Calu3 (cell line): ENCODE results near the gene RAD51B. TPM values are rescaled to one million over a fixed set of nuclear protein-coding genes. Genes with fewer than 3 reads are reported as not detected.

Source experiments
- BruUV-seq: library from RNA; stranded (reverse); fragments of 400-500 nt; replicated peaks from 2 replicates; lab custom pipeline; 2021; lab: Mats Ljungman, UMichigan
- CTCF ChIA-PET: fragments of 300-600 bp; sonication (Branson Sonifier 250); formaldehyde crosslinking; loops from one replicate; lab custom pipeline; 2022; ENCODE audit warnings: antibody characterized with exemption; lab: Charles Lee
- DNase-seq: peaks from one replicate; pipeline ENCODE4 v3.0.0; 2022
- H3K27ac Mint-ChIP-seq: one replicate; pipeline ENCODE4 v1.8.0; 2022; ENCODE audit warnings: mixed read lengths; ENCODE audit not compliant: unreplicated experiment
- H3K27me3 Mint-ChIP-seq: one replicate; pipeline ENCODE4 v1.8.0; 2022; ENCODE audit warnings: mixed read lengths; ENCODE audit not compliant: unreplicated experiment
- H3K36me3 Mint-ChIP-seq: one replicate; pipeline ENCODE4 v1.8.0; 2022; ENCODE audit warnings: mild to moderate bottlenecking, moderate library complexity, mixed read lengths; ENCODE audit not compliant: insufficient read depth, unreplicated experiment
- H3K4me1 Mint-ChIP-seq: one replicate; pipeline ENCODE4 v1.8.0; 2022; ENCODE audit warnings: mild to moderate bottlenecking, low read depth, mixed read lengths; ENCODE audit not compliant: unreplicated experiment
- H3K4me3 Mint-ChIP-seq: one replicate; pipeline ENCODE4 v1.8.0; 2022; ENCODE audit warnings: mild to moderate bottlenecking, low read depth, moderate library complexity, mixed read lengths; ENCODE audit not compliant: unreplicated experiment
- H3K9me3 Mint-ChIP-seq: one replicate; pipeline ENCODE4 v1.8.0; 2022; ENCODE audit warnings: low read depth, mixed read lengths; ENCODE audit not compliant: unreplicated experiment
- CTCF ChIP-seq: fragments of 200-600 bp; IDR thresholded peaks from one replicate; pipeline ENCODE4 v1.8.0; 2022; ENCODE audit warnings: antibody characterized with exemption; ENCODE audit not compliant: unreplicated experiment
- intact Hi-C: fragments of 100-400 bp; cut with micrococcal nuclease; formaldehyde crosslinking; loops from one replicate; pipeline ENCODE4 v1.10.0; 2022; ENCODE audit not compliant: unreplicated experiment
- total RNA-seq: library from RNA; stranded (reverse); gene quantifications from 2 replicates; pipeline ENCODE4 v1.2.3, GENCODE V29; 2022

Gene RAD51B
- total RNA-seq, 1 experiment from 2014 or later, result 24.7 TPM

- TF ChIP-seq CTCF, result no peak
- no peaks in the 10 kb centered on the region for H3K36me3 Mint-ChIP-seq
- intact Hi-C loops, result no loop called here
- H3K4me1 Mint-ChIP-seq, result peaks cover 21% of the 10 kb centered on the region
- CTCF ChIA-PET, result no interaction called here
- no peak for DNase-seq
- no peaks in the 10 kb centered on the region for H3K27me3 Mint-ChIP-seq
- no peak overlapping the region for H3K4me3 Mint-ChIP-seq
- no peaks in the 10 kb centered on the region for H3K9me3 Mint-ChIP-seq
- no TSS peak for BruUV-seq
- no peak overlapping the region for H3K27ac Mint-ChIP-seq
Observed at GRCh38 chr14:68211886-68212285, 392.3 kb downstream of the RAD51B start.

DNA sequence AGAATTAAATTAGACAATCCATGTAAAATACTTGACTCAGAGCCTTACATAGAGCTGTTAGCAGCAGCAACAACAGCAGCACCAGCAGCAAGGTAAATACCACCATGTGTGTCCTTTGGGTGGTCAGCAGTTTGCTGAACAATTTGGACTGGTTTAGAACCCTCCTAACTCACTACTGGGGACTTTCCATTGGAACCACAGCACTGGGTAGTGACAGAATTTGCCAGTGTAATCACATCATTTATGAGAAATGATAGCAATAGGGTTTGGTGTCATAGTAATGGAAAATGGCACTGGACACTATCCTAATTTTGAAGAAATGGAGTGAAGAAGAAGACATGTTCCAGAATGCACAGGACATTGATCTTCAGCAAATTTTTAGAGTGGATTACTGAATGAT lies 392.8 kb downstream of the RAD51B start:
- peaks cover 25% of the 10 kb centered on the region for H3K4me1 Mint-ChIP-seq
- no peaks in the 10 kb centered on the region for H3K36me3 Mint-ChIP-seq
- no peak overlapping the region for H3K4me3 Mint-ChIP-seq
- BruUV-seq, result no TSS peak
- intact Hi-C loops, result no loop called here
- no peaks in the 10 kb centered on the region for H3K27me3 Mint-ChIP-seq
- CTCF ChIA-PET, result no interaction called here
- H3K9me3 Mint-ChIP-seq, result no peaks in the 10 kb centered on the region
- no peak for TF ChIP-seq CTCF
- no peak for DNase-seq
- H3K27ac Mint-ChIP-seq, result no peak overlapping the region

DNA sequence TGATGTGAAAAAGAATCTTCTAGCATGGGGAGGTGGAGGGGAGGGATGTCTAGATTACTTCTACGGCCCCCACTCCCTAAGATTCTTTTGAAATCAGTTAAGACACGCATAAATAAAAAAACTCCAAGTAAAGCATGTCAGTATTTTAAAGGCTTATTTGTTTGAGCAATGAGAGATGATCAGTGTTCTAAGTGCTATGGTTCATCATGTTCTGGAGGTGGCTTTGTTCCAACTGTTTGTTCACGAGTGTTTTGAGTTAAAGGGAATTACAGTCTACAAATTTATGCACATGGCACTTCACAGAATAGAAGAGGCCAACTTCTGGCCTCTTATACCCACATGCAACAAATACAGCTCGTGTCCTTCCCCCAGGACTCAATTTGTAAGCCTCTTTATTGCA lies 394.9 kb downstream of the RAD51B start:
- intact Hi-C loops, result no loop called here
- Mint-ChIP-seq H3K9me3 (no peaks in the 10 kb centered on the region), H3K4me1 (peaks cover 30% of the 10 kb centered on the region), H3K27ac (no peak overlapping the region), H3K27me3 (no peaks in the 10 kb centered on the region), H3K4me3 (no peak overlapping the region), H3K36me3 (no peaks in the 10 kb centered on the region)
- CTCF ChIA-PET, result no interaction called here
- TF ChIP-seq CTCF, result no peak
- BruUV-seq, result no TSS peak
- no peak for DNase-seq

DNA sequence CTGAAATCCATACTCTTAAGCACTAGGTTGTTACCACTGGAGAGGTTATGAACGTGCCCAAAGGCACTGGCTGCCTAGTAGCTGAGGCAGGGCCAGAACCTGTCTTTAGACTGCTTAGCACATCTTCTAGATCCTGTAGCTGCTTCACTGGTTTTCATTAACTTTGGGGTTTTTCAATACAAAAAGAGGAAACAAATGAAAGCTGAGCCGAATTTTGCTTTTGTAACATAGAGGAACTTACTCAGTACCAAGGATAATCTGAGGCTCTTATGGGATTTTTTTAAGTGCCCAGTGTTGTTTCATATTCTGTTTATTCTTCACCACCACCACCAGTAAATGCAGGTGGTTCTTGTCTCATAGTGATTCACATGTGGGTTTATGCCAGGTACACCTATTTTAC lies 396.1 kb downstream of the RAD51B start:
- intact Hi-C loops, result no loop called here
- DNase-seq, result no peak
- Mint-ChIP-seq H3K4me1 (peaks cover 25% of the 10 kb centered on the region), H3K27me3 (no peaks in the 10 kb centered on the region), H3K27ac (no peak overlapping the region), H3K36me3 (no peaks in the 10 kb centered on the region), H3K4me3 (no peak overlapping the region), H3K9me3 (no peaks in the 10 kb centered on the region)
- no TSS peak for BruUV-seq
- CTCF ChIA-PET, result interaction anchor here (0.7 kb wide), 1 partner anchor 13 kb away, joined by 3 read pairs; no protein-coding TSS in a partner anchor
- no peak for TF ChIP-seq CTCF
